HPDE6-E6E7 (cell line): ENCODE data around the gene FAM204A.

Source experiments
- DNase-seq: peaks from one replicate; pipeline ENCODE4 v3.0.0; 2011; ENCODE audit warnings: missing footprints; ENCODE audit errors: extremely low spot score

FAM204A gene

DNA sequence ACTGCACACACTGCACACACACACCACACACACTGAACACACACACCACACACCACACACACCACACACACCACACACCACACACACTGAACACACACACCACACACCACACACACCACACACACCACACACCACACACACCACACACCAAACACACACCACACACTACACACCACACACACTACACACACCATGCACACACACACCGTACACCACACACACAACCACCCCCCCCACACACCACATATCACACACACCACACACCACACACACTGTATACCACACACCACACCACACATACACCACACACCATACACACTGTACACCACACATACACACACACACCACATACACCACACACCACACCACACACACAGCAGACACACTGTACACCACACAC, 59.5 kb downstream of the FAM204A start:
- no peak for DNase-seq

DNA sequence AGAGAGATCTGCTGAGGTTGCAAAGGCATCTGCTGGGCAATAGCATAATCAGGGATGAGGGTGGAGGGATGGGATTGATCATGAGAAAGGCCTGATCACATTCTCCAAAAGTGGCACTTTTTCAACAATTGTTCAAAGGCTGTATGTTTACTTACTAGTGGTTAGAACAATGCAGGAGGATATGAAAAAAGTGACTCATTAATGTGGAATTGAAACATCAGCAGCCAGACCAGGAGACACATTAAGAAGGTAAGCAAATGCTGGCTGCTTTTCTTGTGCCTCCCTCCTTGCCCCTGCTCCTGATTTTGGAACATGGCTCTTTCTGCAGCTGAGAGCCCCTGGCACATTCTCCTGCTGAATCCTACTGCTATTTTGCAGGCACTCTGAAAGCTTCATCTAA, 63.5 kb downstream of the FAM204A start:
- peak; percentile 46 for DNase-seq

DNA sequence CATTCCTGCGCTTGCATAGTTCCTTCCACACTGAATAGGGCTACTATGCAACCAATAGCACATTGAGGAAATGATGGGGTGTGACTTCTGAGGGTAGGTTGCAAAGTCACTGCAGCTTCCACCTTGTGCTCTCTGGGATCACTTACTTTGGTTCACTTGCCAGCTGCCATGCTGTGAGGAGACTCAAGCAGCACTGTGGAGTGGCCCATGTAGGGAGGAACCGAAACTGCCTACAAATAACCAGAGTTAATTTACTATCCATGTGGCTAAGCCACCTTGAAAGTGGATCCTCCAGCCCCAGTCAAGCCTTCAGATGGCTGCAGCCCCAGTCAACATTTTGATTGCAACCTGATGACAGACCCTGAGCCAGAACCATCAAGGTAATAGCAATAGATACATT, 64.3 kb downstream of the FAM204A start:
- DNase-seq = no peak

DNA sequence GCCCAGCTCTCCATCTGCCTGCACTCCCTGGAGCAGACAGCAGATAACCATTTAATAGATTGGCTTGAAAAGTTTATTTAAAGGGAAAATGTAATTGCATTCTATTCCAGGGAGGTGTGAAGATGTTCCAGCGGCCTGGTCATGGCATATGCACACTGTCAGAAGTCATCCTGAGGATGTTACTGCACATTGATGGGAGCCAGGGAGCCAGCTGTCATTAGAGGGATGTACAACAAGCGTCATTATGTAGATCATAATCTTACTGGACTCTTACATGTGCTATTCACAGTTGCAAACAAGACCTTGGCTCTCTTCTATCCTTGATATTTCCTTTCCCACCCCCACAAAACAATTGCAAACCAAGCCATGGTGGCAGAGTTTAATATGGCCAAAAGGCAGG, 65.4 kb downstream of the FAM204A start:
- no peak for DNase-seq

DNA sequence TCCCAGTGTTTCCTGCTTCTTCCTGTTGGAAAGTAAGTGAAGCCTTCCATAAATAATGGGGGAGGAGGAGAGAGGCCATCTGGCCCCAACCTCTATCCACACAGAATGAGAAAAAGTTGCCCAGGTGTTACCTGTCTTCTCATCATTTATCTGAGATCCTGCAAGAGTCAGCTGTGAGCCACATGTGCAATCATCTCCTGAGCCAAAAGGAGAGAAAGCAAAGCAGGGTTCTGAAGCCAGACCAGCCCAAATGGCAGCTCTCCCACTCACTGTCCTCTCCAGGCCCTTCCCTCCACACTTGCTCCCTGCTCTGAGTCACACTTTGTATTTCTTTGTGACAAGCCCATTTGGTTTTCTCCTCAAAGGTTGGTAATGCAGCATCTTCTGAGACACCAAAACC, 65.9 kb downstream of the FAM204A start:
- no peak for DNase-seq

DNA sequence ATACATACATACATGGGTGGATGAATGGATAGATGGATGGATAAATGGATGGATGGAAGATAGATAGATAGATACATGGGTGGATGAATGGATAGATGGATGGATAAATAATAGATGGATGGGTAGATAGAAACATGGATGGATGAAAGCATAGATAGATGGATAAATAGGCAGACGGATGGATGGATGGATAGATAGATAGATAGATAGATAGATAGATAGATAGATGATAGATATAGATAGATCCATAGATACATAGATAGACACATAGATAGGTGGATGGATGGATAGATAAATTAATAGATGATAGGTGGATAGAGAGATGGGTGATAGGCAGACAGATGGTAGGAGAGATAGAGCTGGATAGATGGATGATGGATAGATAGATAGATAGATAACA, 68.5 kb downstream of the FAM204A start:
- no peak for DNase-seq

DNA sequence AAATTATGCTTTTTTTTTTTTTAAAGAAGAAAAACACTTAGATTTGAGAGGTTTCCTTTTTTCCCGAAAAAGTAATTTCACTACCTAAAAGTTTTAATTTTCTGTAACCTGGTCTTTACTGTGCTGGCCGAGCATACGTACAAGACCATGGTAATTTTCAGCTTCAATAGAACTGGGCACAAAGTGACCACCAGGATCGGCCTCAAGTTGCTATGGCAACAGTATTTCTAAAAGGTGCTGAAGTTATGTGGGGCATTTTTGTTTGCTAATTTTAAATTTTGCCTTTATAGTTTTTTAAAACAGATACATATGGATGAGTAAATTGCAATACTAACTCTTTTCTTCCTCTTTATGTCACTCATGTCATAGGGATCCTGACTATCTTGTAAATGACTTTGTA, 69.4 kb downstream of the FAM204A start:
- no peak for DNase-seq

DNA sequence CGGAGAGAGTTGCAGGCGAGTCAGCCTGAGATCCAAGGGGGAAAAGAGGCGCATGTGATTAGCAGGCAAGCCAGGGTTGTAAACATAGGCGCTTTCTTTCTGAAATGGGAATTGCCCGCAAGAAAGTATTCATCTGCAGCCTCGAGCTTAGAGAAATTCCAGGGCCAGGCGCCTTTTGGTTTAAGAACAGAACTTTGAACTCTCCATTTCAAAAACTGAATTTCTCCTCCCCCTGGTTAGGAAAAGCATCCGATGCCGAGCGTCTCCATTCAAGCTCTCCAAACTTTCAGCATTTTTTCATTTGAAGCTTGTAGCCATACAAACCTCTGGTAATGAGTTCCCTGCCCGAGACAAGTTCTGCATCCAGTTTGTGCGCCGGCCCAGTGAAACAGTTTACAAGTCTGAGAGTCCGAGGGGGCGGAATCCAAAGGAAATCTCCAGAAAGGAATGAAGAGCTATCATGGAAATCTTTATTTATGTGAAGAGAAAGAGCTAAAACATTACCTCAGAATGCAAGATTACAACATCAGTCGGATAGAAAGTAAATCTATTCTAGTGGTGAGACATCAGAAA, 69.9 kb downstream of the FAM204A start:
- DNase-seq = no peak

DNA sequence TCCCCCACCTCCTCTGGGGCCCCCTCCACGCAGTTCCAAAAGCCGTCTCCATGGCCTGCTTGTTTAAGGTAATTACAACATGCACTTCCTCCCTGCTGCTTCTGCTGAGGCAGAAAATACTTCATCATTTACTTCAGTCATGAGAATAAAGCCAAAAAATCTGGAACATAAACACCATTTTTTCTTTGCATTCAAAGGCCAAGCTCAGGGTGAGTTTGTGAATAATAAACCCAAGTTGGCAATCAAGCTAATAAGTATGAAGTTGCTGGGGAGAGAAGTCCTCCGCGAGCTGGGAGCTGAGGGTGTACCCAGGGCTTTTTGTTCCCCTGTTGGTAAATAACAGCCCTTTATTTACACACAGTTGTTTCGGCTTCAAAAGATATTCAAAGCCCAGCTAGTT, 70.5 kb downstream of the FAM204A start:
- no peak for DNase-seq

DNA sequence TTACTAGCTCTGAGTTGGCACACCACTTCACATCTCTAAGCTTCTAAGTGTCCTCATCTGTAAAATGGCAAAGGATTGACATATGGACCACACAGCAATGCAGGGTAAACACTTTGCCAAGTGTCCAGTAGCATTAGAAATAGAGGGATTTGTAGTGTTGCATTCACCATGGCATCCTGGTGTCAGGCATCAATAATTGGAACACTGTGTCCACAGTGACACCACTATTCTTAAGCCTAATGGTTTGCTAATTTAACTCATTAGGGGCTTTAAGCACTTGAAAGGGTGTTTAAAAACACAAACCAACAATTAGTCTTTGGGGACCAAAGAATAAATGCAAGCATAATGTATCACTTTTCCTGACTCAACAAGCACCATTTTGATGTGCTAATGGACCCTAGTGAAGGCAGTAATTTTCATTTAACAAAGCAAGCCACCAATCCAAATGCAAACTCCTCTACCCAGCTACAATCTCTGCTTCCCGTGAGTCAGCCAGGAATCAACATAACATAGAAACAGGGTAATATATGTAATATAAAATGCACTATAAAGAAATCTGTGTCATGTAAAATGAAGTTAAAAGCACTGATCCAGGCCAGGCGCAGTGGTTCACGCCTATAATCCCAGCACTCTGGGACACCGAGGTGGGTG, 75.9 kb downstream of the FAM204A start:
- no peak for DNase-seq

DNA sequence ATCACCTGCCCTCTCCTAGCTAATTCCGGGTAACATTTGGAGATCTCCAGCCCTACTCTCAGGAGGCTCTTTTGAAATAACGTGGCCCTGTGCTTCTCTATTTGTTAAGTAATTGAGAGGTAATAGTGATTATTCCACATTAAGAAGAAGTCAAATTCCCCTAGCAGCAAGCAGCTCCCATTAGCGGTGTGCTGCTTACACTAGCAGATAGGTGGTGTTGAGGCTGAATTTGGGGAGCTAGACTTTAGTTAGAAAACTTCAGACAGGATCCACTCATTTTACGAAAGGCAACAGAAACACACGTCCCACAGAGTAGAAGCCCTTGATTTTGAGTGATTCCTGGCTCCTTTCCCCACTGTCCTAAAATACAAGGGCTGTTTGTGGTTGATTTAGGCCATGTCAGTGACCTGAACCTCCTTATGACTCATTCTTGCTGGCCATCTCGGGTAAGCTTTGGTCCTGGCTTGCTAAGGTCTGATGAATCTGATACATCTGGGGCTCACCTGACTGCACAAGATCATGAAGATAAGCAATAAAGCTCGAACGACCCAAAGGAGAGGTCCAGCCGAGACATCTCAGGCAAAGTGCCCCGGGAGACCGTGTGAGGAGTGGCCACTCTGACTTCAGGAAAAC, 77.2 kb downstream of the FAM204A start:
- no peak for DNase-seq

DNA sequence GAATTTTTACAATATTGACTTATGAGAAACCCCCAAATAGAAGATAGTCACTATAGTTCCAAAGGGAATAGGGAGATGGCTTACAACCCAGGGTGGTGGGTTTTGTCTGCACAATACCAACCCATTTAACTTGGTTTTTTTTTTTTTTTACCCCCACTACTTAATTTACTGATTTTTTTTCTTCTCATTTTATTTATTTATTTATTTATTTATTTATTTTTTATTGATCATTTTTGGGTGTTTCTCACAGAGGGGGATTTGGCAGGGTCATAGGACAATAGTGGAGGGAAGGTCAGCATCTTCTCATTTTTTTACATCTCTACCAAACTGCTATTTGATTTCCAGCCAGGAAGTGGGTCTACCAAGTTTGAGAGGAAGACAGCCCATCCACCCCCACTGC, 77.9 kb downstream of the FAM204A start:
- no peak for DNase-seq

DNA sequence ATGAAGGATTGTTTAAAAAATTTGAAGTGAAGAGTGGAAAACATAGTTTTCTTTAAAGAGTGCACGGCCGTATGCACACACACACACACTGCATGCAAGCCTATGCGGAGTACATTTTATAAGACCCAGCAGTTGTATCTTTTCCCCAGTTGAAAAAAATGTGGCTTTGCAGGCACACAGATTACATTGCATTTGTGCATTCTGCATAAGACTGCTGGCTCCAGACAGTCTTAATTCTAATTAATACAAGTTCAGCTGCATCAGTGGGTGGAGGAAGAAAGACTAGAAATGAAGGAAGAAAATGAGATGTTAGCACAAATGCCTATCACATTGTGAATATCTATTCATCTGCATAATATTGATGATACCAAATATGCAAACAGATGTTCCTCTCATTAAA, 79.6 kb downstream of the FAM204A start:
- no peak for DNase-seq

DNA sequence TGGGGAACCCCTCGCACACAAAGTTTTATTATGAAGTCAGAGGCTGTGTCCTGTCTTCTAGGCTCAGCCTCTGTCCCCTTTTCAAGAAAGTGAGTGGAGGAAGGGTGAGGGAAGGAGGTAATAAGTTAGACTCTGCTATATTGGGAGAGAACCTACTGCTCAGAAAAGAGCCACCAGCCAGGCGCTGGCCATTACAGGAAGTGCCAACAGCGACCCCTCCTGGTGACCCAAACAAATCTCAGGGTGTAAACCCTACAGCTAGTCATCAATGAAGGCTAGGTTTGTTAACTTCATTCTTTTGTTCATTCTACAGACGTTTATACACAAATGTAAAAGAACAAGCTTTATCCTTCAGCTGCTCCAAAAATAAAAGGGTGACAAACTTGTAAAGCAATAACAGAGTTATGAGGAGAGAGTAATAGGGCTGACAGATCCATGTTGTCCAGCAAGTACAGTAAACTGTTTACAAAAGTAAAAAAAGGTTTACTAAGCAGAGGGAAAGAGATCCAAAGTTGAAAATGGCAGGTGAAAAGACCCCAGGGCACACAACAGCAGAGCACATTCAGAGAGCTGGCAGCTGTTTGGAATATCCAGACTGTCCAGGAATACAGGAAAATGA, 82.7 kb downstream of the FAM204A start:
- DNase-seq = no peak

DNA sequence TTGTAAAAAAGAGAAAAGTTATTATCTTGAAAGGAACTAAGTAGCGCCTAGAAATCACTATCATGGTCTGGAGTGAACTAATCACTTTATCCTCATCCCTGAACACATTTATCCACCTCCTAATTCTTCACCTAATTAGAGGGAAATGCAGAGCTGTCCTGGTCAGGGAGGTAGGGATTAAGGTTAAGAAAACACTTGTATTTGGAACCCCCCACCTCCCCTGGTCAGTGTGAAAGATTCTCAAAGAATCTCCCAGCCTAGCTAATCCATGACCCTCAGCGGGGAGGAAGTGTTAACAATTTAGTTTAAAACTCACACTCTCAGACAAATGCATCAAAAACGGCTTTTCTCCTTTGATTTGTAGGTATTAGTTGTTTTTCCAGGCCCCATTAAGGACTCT, 83.8 kb downstream of the FAM204A start:
- DNase-seq = no peak

DNA sequence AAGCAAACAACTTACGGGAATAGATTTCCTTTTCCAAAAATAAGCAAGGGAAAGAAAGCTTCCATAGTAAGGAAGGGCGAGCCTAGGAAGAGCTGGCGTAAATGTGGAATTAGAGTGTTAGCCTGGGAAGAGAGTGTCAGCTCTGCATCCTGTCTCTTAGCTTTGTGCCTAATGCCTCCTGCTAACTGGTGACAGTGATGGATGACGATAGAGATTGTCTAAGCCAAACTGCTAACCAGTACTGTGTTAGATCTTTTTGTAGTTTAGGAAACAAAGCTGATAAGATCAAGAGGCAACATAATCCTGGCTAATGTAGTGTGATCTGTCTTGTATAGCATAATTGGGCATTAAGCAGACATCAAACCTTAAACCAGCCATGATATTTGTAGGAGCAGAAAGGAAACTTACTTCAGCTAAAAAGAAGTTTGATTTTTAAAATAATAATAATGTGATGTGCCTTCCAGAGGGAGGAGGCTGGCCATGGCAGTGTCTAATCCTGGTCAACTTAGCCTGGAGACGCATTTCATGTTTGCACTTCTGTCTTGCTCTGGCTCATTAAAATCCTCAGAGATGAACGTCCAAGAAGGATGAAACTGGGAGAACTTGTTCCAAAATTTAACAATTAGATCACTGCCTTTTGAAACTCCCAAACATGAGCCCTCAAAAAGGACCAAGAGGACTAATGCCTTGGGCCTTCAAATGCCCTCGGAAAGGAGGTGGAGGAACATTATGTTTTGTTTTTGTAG, 85.1 kb downstream of the FAM204A start:
- DNase-seq = no peak

DNA sequence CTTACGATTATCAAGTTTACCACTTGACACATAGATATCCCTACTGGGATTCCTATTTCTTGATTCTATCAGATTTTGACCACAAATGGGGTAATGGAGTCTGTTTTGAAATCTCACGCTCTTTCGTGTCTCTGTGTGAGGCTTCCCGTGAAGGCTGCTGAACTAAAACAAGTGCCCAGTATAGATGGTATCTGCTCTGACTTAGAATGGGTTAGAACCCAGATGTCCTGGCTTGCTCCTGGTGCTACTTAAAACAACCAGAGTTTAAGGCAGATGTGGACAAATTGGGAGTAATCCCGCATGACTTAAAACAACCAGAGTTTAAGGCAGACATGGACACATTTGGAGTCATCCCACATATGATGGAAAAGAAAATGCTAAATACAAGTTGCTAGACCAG, 85.9 kb downstream of the FAM204A start:
- no peak for DNase-seq

DNA sequence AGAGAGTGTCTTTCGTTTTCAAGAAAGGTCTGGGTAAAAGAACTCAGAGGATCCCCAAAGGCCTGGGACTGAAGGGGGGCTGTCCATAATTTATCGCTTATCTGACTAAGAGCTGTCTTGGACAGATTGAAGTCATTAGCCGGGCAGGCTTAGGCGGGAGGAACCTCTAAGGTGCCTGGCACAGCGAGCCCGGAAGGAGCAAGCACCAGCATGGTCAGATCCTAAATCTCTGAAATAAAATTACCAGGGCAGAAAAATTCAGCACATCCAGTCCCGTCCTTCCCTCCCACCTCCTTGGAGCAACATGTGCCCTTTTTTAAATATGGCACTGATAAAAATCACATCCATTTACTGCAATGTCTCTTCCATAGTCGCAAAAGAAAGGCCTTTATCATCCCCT, 86.8 kb downstream of the FAM204A start:
- DNase-seq = no peak

DNA sequence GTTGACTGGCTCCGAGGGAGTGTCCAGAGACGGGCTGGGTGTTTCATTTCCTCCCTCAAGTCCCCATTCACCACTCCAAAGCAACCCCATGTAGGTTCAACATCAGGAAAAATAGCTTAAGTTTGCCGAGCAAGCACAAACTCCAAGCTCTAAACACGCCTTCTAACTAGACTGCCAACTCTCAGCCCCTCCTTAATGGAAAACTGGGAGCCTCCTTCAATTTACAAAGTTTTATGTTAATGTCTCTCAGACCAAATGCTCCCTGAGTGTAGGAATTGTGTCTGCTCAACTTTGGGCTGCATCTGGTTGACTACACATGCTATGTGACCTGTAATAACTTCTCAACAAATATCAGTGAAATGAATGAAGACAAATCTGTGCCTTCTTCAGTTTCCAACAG, 87.5 kb downstream of the FAM204A start:
- DNase-seq = no peak

DNA sequence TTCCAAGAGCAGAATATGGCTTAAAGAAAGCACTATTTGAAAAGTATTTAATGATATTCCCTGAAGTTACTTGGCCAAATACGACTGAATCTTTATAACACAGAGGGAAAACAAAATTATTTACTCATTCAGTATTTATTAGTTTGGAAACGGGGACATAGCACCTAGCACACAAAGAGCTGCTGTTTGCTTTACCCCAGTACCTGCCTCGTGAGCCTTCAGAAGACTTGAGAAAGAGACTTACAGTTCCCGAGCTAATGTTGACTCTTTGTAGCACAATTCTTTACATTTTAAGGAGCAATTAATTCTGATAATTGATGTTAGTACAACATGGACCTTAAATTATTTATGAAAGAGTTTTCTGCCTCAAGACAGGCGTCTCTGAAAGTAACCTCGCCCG, 88.7 kb downstream of the FAM204A start:
- no peak for DNase-seq

DNA sequence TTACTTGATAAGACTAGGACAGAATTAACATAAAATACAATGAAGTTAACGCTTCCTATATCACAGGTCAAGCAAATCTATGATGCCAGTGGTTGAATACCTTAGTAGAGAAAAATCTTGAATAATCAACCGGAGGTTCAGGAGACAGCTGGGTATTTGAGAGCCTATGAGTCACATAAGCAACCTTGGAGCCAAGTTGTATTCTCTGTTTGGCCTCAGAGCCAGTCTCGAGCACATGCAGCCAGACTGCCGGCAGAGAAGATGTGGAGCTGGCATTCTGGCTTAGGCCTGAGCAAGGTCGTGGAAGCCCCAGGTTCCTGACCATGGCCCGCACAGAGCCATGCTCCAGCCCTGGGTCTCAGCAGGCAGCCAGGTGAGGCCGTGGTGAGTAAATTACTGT, 90.3 kb downstream of the FAM204A start:
- no peak for DNase-seq

DNA sequence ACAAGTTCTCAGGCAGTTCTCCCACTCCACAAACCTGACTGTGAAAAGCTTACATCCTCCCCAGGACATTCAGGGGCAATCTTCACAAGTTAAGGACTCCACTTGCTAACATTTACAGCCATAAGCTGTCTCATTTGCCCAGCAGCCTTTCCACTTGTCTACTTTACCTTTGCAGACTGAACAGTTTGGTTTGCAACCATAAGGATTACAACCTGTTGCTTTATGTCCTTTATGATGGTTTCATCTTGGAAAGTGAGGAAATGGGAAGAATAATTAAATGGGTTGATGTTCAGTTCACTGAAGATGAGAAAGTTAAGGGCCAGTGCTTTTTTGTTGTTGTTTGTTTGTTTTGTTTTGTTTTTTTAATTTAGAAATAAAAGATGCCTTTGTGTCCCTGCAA, 92.4 kb downstream of the FAM204A start:
- DNase-seq = no peak
